ENCODE measurements around the gene NEU1. TPM values are rescaled to one million over a fixed set of nuclear protein-coding genes. Genes with fewer than 3 reads are reported as not detected.
"Not testable (repeated sequence)": the region's sequence is repeated elsewhere in the genome, so short reads cannot be mapped to it uniquely, and the experiment has no call there.

NEU1 gene
- total RNA-seq, 2 experiments from 2014 or later = 29.2 to 29.6 TPM

DNA sequence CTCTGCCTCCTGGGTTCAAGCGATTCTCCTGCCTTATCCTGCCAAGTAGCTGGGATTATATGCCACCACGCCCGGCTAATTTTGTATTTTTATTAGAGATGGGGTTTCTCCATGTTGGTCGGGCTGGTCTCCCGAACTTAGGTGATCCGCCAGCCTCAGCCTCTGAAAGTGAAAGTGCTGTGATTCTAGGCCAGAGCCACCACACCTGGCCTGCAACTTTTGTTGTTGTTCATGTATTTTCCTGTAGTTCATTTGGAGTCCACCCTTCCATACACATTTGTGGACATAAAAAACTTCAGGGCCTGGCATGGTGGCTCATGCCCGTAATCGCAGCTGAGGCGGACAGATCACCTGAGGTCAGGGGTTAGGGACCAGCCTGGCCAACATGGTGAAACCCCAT, 20.6 kb downstream of the NEU1 start:
- Mint-ChIP-seq H3K27ac (no peak overlapping the region), H3K4me1 (peaks cover 27% of the 10 kb centered on the region), H3K4me3 (no peak overlapping the region), H3K36me3 (ENCODE audit: low read depth) (peaks cover 49% of the 10 kb centered on the region), H3K27me3 (no peaks in the 10 kb centered on the region), H3K9me3 (no peaks in the 10 kb centered on the region)
- ChIA-PET POLR2A (no interaction called here), CTCF (no interaction called here)
- no peak for DNase-seq

DNA sequence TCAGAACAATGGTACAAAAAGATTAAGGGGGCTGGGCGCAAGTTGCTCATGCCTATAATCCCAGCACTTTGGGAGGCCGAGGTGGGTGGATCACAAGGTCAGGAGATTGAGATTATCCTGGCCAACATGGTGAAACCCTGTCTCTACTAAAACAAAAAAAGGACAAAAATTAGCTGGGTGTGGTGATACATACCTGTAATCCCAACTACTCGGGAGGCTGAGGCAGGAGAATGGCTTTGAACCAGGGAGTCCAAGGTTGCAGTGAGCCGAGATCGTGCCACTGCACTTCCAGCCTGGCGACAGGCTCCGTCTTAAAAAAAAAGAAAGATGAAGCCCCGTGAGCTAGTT, 22.9 kb downstream of the NEU1 start:
- POLR2A ChIA-PET = interaction anchor here (1.1 to 3.0 kb wide), 4 partner anchors 12 to 33 kb away, joined by 3 to 11 read pairs (median 4); partner anchors contain the start of genes HSPA1B, LSM2 and NEU1
- Mint-ChIP-seq H3K4me1 (peaks cover 38% of the 10 kb centered on the region), H3K36me3 (ENCODE audit: low read depth) (peaks cover 64% of the 10 kb centered on the region)
- not testable (repeated sequence) for H3K27ac Mint-ChIP-seq, H3K27me3 Mint-ChIP-seq, H3K9me3 Mint-ChIP-seq, DNase-seq, H3K4me3 Mint-ChIP-seq
- CTCF ChIA-PET = interaction anchor here (1.3 kb wide), 1 partner anchor 110 kb away, joined by 4 read pairs; no protein-coding TSS in a partner anchor

DNA sequence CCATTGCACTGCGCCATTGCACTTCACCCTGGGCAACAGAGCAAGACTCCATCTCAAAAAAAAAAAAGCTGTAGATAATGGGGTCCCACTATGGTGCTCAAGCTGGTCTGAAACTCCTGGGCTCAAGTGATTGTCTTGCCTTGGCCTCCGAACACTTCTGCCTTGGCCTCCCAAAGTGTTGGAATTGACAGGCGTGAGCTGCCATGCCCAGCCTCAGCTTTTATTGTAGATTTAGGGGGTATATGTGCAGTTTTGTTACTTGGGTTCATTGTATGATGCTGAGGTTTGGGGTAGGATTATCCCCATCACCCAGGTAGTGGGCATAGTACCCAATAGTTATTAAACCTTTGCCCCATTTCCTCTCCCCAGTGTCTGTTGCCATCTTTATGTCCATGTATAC, 23.7 kb downstream of the NEU1 start:
- Mint-ChIP-seq H3K27ac (peak overlapping the region; percentile 45), H3K4me3 (peak overlapping the region; percentile 46), H3K9me3 (no peaks in the 10 kb centered on the region), H3K36me3 (ENCODE audit: low read depth) (peaks cover 68% of the 10 kb centered on the region), H3K27me3 (no peaks in the 10 kb centered on the region), H3K4me1 (peaks cover 42% of the 10 kb centered on the region)
- no peak for DNase-seq
- POLR2A ChIA-PET = interaction anchor here (0.6 to 3.0 kb wide), 8 partner anchors 9 to 971 kb away, joined by 3 to 11 read pairs (median 3); partner anchors contain the start of genes HSPA1B, LSM2 and NEU1
- CTCF ChIA-PET = interaction anchor here (1.2 to 1.4 kb wide), 4 partner anchors 11 to 185 kb away, joined by 3 to 5 read pairs (median 4); partner anchors contain the start of gene HSPA1B

DNA sequence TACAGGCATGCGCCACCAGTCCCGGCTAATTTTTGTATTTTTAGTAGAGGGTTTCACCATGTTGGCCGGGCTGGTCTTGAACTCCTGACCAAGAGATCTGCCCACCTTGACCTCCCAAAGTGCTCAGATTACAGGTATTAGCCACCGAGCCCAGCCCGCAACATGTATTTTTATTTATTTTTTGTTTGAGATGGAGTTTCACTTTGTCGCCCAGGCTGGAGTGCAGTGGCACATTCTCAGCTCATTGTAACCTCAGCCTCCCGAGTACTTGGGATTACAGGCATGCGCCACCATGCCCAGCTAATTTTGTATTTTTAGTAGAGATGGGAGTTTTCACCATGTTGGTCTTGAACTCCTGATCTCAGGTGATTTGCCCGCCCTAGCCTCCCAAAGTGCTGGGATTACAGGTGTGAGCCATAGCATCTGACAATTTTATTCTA, 24.5 kb downstream of the NEU1 start:
- H3K36me3 Mint-ChIP-seq (ENCODE audit: low read depth) = peaks cover 68% of the 10 kb centered on the region
- not testable (repeated sequence) for H3K9me3 Mint-ChIP-seq, H3K27ac Mint-ChIP-seq, DNase-seq, H3K27me3 Mint-ChIP-seq
- POLR2A ChIA-PET = interaction anchor here (0.7 to 9.1 kb wide), 4 partner anchors 25 to 154 kb away, joined by 3 to 119 read pairs (median 7); partner anchors contain the start of genes CLIC1, MSH5 and NEU1
- H3K4me3 Mint-ChIP-seq = peak overlapping the region; percentile 81
- peaks cover 43% of the 10 kb centered on the region for H3K4me1 Mint-ChIP-seq
- CTCF ChIA-PET = interaction anchor here (0.6 to 1.4 kb wide), 4 partner anchors 11 to 340 kb away, joined by 3 to 5 read pairs (median 3); partner anchors contain the start of gene HSPA1B

DNA sequence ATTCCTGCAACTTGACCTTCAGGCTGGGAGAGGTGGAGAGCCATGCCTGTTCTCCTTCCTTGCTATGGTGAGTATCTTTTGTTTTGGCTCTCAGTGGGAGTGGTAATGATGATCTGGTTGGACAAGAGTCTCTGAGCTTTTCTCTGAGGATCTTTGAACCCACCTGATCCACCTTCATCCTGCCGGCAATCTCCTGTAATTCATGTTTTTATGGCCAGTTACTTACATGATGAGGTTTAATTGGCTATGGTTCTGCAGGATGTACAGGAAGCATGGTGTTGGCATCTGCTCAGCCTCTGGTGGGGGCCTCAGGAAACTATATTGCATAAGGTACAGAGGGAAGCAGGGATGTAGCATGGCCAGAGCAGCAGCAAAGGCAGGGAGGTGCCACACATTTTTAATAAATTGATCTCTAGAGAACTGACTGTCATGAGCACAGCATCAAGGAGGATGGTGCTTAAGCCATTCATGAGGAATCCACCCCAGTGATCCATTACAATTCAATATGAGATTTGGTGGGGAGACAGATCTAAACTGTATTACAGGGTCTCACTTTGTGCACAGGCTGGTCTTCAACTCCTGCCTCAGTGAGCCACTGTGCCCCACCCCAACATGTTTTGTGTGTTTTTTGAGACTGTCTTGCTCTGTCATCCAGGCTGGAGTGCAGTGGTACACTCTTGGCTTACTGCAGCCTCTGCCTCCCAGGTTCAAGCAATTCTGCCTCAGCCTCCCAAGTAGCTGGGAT, 25.1 kb downstream of the NEU1 start:
- Mint-ChIP-seq H3K4me3 (peak overlapping the region; percentile 81), H3K9me3 (no peaks in the 10 kb centered on the region), H3K27ac (peak overlapping the region; percentile 91), H3K27me3 (no peaks in the 10 kb centered on the region), H3K4me1 (peaks cover 47% of the 10 kb centered on the region), H3K36me3 (ENCODE audit: low read depth) (peaks cover 68% of the 10 kb centered on the region)
- POLR2A ChIA-PET = interaction anchor here (1.0 to 9.1 kb wide), 10 partner anchors 10 to 177 kb away, joined by 3 to 119 read pairs (median 10); partner anchors contain the start of genes C6orf47, CLIC1, CSNK2B and GPANK1
- DNase-seq = no peak
- CTCF ChIA-PET = no interaction called here

DNA sequence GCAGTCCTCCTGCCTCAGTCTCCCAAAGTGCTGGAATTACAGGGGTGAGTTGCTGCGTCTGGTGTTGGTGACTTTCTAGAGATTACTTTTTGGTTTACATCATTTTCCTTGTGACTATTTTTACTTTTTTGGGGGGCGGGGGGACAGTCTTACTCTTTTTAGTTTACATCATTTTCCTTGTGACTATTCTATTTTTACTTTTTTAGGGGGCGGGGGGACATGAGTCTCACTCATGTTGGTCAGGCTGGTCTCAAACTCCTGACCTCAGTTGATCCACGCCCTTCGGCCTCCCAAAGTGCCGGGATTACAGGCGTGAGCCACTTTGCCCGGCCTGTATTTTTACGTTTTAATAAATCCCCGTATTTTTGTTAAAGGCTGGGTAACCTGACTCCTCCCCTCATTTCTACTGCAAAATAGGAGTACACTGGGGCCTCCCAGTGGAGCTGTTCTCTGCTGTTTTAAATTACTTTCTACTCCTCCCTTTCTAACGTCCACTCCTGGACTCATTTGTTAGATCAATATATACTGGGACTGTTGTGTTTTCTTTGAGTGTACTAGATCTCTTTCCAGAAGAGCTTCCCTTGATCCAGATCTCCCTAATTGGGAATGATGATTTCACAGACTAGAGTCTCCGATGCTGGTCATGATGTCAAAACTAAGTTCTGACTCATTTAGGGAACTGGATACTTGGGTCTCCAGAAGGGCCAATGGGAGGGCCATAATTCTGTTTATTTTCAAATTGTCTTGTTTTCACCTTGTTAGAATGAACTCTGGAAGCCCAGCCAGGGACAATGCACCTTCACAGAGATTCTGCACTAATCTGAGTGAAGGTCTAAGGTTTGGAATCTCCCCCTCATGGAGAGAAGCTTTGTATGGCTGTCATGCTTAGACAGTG, 25.9 kb downstream of the NEU1 start:
- ChIA-PET CTCF (interaction anchor here (1.1 to 2.7 kb wide), 4 partner anchors 10 to 67 kb away, joined by 3 to 10 read pairs (median 5); partner anchors contain the start of gene HSPA1B), POLR2A (interaction anchor here (1.0 to 9.1 kb wide), 13 partner anchors 10 to 342 kb away, joined by 3 to 119 read pairs (median 6); partner anchors contain the start of genes C6orf47, CLIC1, CSNK2B and DXO)
- Mint-ChIP-seq H3K4me3 (peak overlapping the region; percentile 81), H3K27me3 (no peaks in the 10 kb centered on the region), H3K4me1 (peaks cover 49% of the 10 kb centered on the region), H3K27ac (peak overlapping the region; percentile 91), H3K9me3 (no peaks in the 10 kb centered on the region), H3K36me3 (ENCODE audit: low read depth) (peaks cover 65% of the 10 kb centered on the region)
- no peak for DNase-seq

DNA sequence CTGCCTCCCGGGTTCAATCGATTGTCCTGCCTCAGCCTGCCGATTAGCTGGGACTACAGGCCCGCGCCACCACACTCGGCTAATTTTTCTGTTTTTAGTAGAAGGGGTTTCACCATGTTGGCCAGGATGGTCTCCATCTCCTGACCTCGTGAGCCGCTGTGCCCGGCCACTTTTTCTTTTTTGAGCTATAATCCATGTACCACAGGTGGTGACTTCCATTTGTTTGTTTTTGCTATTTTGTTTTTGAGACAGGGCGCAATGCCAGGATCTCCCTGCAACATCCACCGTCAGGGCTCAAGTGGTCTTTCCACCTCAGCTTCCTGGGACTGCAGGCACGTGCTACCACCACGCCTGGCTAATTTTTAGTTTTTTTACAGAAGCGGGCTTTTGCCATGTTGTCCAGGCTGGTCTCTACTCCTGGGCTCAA, 26.6 kb downstream of the NEU1 start:
- no peak for DNase-seq
- Mint-ChIP-seq H3K36me3 (ENCODE audit: low read depth) (peaks cover 64% of the 10 kb centered on the region), H3K9me3 (no peaks in the 10 kb centered on the region), H3K27ac (peak overlapping the region; percentile 91), H3K4me3 (peak overlapping the region; percentile 81), H3K27me3 (no peaks in the 10 kb centered on the region), H3K4me1 (peaks cover 55% of the 10 kb centered on the region)
- ChIA-PET POLR2A (interaction anchor here (0.8 to 9.1 kb wide), 18 partner anchors 8 to 341 kb away, joined by 3 to 119 read pairs (median 5); partner anchors contain the start of genes C6orf47, CLIC1, CSNK2B and DDAH2), CTCF (interaction anchor here (0.7 to 2.7 kb wide), 6 partner anchors 9 to 260 kb away, joined by 3 to 14 read pairs (median 6); partner anchors contain the start of genes HSPA1B and NEU1)

DNA sequence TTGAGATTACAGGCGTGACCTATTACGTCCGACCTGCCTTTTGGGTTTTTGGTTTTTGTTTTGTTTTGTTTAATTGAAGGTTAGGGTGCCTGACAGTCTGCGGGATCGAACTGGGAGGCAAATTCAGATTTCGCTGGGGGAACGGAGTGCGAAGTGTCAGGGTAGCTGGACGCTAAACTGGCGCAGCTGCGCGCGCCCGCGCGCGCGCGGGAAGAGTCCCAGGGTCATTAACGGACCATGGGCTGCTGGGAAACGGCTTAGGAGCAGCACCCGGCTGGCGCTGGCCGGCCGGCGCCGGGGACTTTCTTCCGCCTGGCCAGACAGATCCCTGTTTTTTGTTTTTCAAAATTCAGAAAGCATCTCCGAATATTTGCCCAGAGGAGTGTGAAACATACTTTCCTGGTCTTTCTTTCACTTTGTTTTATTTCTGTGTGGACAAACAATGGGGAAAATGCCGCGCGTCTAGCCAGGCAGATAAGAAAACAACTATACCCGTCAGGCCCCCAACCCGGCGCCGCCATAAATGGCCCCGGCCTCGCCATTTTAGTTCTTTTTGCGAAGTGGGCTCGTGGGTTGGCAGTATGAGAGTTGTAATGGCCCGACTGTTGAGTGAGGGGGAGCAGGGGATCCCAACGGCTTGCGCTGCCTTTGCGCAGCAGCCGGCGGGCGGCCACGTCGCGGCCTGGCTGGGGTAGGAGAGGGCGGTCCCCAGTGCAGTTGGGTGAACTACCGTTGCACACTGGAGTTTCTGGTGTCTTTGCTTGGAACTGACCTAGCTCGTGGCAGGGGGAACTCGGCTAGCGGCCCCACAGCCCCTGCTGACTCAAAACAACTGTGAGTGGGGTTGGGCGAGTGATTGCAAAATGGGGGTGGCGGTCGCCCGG, 28.0 kb downstream of the NEU1 start:
- H3K27me3 Mint-ChIP-seq = no peaks in the 10 kb centered on the region

DNA sequence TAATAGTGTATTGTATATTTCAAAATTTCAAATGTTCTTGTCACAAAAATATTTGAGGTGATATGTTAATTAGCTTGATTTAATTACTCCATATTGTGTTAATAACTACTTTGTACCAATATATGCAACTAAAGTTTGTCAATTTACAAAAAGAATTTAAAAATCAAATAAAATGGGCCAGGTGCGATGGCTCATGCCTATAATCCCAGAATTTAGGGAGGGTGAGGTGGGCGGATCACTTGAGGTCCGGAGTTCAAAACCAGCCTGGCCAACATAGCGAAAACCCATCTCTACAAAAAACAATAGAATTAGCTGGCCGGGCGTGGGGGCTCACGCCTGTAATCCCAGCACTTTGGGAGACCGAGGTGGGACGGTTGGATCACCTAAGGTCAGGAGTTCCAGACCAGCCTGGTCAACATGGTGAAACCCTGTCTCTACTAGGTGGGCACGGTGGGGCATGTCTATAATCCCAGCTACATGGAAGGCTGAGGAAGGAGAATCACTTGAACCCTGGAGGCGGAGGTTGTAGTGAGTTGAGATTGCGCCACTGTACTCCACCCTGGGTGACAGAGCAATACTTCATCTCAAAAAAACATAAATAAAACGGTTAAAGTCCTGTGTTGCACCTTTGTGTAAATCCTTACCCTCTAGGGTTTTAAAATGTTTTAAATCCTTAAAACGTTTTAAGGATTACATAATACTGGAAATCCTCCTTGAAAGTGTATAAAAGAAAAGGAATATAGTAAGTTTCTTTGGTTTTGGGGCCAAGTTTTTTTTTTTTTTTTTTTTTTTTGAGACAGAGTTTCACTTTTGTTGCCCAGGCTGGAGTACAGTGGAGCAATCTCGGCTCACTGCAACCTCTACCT, 31.0 kb downstream of the NEU1 start:
- H3K27me3 Mint-ChIP-seq = no peaks in the 10 kb centered on the region
- peaks cover 36% of the 10 kb centered on the region for H3K4me1 Mint-ChIP-seq
- peak overlapping the region; percentile 82 for H3K27ac Mint-ChIP-seq
- no peak for DNase-seq
- H3K4me3 Mint-ChIP-seq = peak overlapping the region; percentile 94
- CTCF ChIA-PET = interaction anchor here (1.1 to 4.2 kb wide), 13 partner anchors 13 to 209 kb away, joined by 3 to 61 read pairs (median 11); partner anchors contain the start of genes BAG6, CLIC1, DDAH2 and MSH5
- POLR2A ChIA-PET = interaction anchor here (0.9 to 9.1 kb wide), 7 partner anchors 16 to 180 kb away, joined by 3 to 119 read pairs (median 7); partner anchors contain the start of genes CLIC1, DDAH2, HSPA1A and HSPA1L
- H3K36me3 Mint-ChIP-seq (ENCODE audit: low read depth) = peaks cover 37% of the 10 kb centered on the region
- H3K9me3 Mint-ChIP-seq = no peaks in the 10 kb centered on the region

More for the DNA sequence above, 28.0 kb downstream of the NEU1 start:
- Mint-ChIP-seq H3K4me3 (peak overlapping the region; percentile 81), H3K9me3 (no peaks in the 10 kb centered on the region), H3K27ac (peak overlapping the region; percentile 91), H3K4me1 (peaks cover 56% of the 10 kb centered on the region), H3K36me3 (ENCODE audit: low read depth) (peaks cover 64% of the 10 kb centered on the region)
- DNase-seq = peak; percentile 79
- CTCF ChIA-PET = interaction anchor here (1.8 to 2.7 kb wide), 3 partner anchors 8 to 65 kb away, joined by 7 to 14 read pairs (median 10); partner anchors contain the start of genes HSPA1B and NEU1
- POLR2A ChIA-PET = interaction anchor here (0.9 to 9.1 kb wide), 20 partner anchors 8 to 1010 kb away, joined by 3 to 119 read pairs (median 6); partner anchors contain the start of genes BAG6, C6orf47, CLIC1 and CSNK2B

DNA sequence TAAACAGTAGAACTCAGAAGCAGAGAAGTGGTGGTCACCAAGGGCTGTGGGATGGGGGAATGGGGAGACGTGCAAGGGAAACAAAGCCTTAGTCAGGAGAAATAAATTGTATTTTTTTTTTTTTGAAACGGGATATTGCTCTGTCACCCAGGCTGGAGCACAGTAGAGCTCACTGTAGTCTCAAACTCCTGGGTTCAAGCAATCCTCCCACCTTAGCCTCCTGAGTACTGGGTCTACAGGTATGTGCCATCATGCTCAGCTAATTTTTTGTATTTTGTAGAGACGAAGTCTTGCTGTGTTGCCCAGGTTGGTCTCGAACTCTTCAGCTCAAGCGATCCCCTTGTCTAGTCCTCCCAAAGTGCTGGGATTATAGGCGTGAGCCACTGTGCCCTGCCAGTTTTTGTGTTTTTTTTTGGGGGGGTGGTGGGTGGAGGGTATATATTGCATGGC, 31.7 kb downstream of the NEU1 start:
- H3K9me3 Mint-ChIP-seq = no peaks in the 10 kb centered on the region
- POLR2A ChIA-PET = interaction anchor here (0.8 to 9.1 kb wide), 10 partner anchors 16 to 280 kb away, joined by 3 to 119 read pairs (median 5); partner anchors contain the start of genes C6orf47, CLIC1, DDAH2 and GPANK1
- CTCF ChIA-PET = interaction anchor here (0.6 to 4.2 kb wide), 21 partner anchors 13 to 957 kb away, joined by 3 to 61 read pairs (median 7); partner anchors contain the start of genes BAG6, CLIC1, DDAH2 and GPANK1
- no peak for DNase-seq
- peak overlapping the region; percentile 94 for H3K4me3 Mint-ChIP-seq
- H3K36me3 Mint-ChIP-seq (ENCODE audit: low read depth) = peaks cover 30% of the 10 kb centered on the region
- no peaks in the 10 kb centered on the region for H3K27me3 Mint-ChIP-seq
- H3K27ac Mint-ChIP-seq = peak overlapping the region; percentile 82
- peaks cover 36% of the 10 kb centered on the region for H3K4me1 Mint-ChIP-seq

All from activated CD4-positive, alpha-beta memory T cell treated with anti-CD3 and anti-CD28 coated beads, Interleukin-2, amount 10 ng/mL, durations not matched to agents 7 days and 5 days (primary cell).